ENCODE data around the gene NOS2.

- TF ChIP-seq POLR2A (IDR thresholded peaks at IDR 0.05) = no peak
- no peak for TF ChIP-seq CTCF (IDR thresholded peaks at IDR 0.05)
These were observed 58.9 kb downstream of the NOS2 start for GRCh38 chr17:27741361-27741861.
